Urinary bladder (tissue), 4 donors: Measurements from ENCODE around the gene ANLN. TPM values are rescaled to one million over a fixed set of nuclear protein-coding genes. Genes with fewer than 3 reads are reported as not detected.

Source experiments
- DNase-seq: peaks from one replicate; pipeline ENCODE4 v3.0.0-alpha.2; 2015; ENCODE audit errors: extremely low spot score
- H3K27ac ChIP-seq: one replicate; pipeline ENCODE4 v1.5.1; 2013; ENCODE audit warnings: low read depth, mild to moderate bottlenecking, moderate library complexity
- H3K36me3 ChIP-seq: one replicate; pipeline ENCODE4 v1.6.1; 2013; ENCODE audit warnings: mild to moderate bottlenecking, moderate library complexity; ENCODE audit not compliant: insufficient read depth
- H3K4me1 ChIP-seq: one replicate; pipeline ENCODE4 v1.6.1; 2013; ENCODE audit warnings: mild to moderate bottlenecking, moderate library complexity; ENCODE audit not compliant: insufficient read depth
- H3K4me3 ChIP-seq: one replicate; pipeline ENCODE4 v1.5.1; 2013; ENCODE audit warnings: low read depth, low read length
- WGBS: extraction: QIAGEN DNeasy Blood & Tissue Kit; methylation state at CpG from one replicate; pipeline ENCODE4 v1.1.7; 2013; 5-methylcytosine and 5-hydroxymethylcytosine counted together
- polyA plus RNA-seq: library from polyadenylated mRNA; stranded (reverse); fragments of 200-250 nt; gene quantifications from one replicate; pipeline ENCODE4 v1.2.3, GENCODE V29; 2013
- total RNA-seq: library from RNA; depleted of rRNA; stranded (reverse); fragments of >200 nt; gene quantifications from one replicate; pipeline ENCODE4 v1.2.3, GENCODE V29; 2014
- donor health status: healthy with polysubstance abuse.
- donor health status: healthy.

Gene ANLN
- total and polyA plus RNA-seq, 2 donors = 1.4 to 66.0 TPM

GRCh38 chr7:36408589-36408988 lies 18.9 kb downstream of the ANLN start:
- DNase-seq = no peak
- Histone ChIP-seq H3K36me3 (no peaks in the 10 kb centered on the region), H3K4me3 (no peak overlapping the region), H3K4me1 (no peaks in the 10 kb centered on the region), H3K27ac (no peak overlapping the region)
- WGBS = 43% methylated on average over 2 of the region's 2 CpGs

GRCh38 chr7:36409180-36409579 lies 19.5 kb downstream of the ANLN start:
- Histone ChIP-seq H3K36me3 (no peaks in the 10 kb centered on the region), H3K27ac (no peak overlapping the region), H3K4me1 (no peaks in the 10 kb centered on the region), H3K4me3 (no peak overlapping the region)
- DNase-seq = no peak
- WGBS = 82% methylated on average over 1 of the region's 1 CpG

GRCh38 chr7:36415144-36415543 lies 25.5 kb downstream of the ANLN start:
- Histone ChIP-seq H3K36me3 (no peaks in the 10 kb centered on the region), H3K4me3 (no peak overlapping the region), H3K4me1 (no peaks in the 10 kb centered on the region), H3K27ac (no peak overlapping the region)
- DNase-seq = no peak
- 86% methylated on average over 2 of the region's 2 CpGs for WGBS

- 97% methylated on average over 3 of the region's 3 CpGs for WGBS
- DNase-seq = no peak
- Histone ChIP-seq H3K4me1 (no peaks in the 10 kb centered on the region), H3K27ac (no peak overlapping the region), H3K4me3 (no peak overlapping the region), H3K36me3 (no peaks in the 10 kb centered on the region)
Observed at GRCh38 chr7:36416251-36416650, 26.6 kb downstream of the ANLN start.

GRCh38 chr7:36420307-36420706 lies 30.6 kb downstream of the ANLN start:
- no peaks in the 10 kb centered on the region for H3K36me3 ChIP-seq
- no peak overlapping the region for H3K27ac ChIP-seq
- no peak for DNase-seq
- H3K4me3 ChIP-seq = no peak overlapping the region
- WGBS = 98% methylated on average over 3 of the region's 3 CpGs
- no peaks in the 10 kb centered on the region for H3K4me1 ChIP-seq

GRCh38 chr7:36422072-36422471 lies 32.4 kb downstream of the ANLN start:
- Histone ChIP-seq H3K4me3 (no peak overlapping the region), H3K4me1 (no peaks in the 10 kb centered on the region), H3K36me3 (no peaks in the 10 kb centered on the region), H3K27ac (no peak overlapping the region)
- 98% methylated on average over 3 of the region's 3 CpGs for WGBS
- no peak for DNase-seq

- Histone ChIP-seq H3K27ac (no peak overlapping the region), H3K4me3 (no peak overlapping the region), H3K4me1 (no peaks in the 10 kb centered on the region), H3K36me3 (no peaks in the 10 kb centered on the region)
- WGBS = over 99% methylated on average over 2 of the region's 2 CpGs
- no peak for DNase-seq
Observed at GRCh38 chr7:36423633-36424032, 34.0 kb downstream of the ANLN start.

- no peak overlapping the region for H3K27ac ChIP-seq
- WGBS = 58% methylated on average over 2 of the region's 2 CpGs
- no peaks in the 10 kb centered on the region for H3K4me1 ChIP-seq
- DNase-seq = no peak
- no peak overlapping the region for H3K4me3 ChIP-seq
- H3K36me3 ChIP-seq = no peaks in the 10 kb centered on the region
Observed at GRCh38 chr7:36430186-36430585, 40.5 kb downstream of the ANLN start.

GRCh38 chr7:36430881-36431280 lies 41.2 kb downstream of the ANLN start:
- WGBS = 69% methylated on average over 2 of the region's 2 CpGs
- no peak overlapping the region for H3K4me3 ChIP-seq
- DNase-seq = no peak
- no peak overlapping the region for H3K27ac ChIP-seq
- no peaks in the 10 kb centered on the region for H3K4me1 ChIP-seq
- H3K36me3 ChIP-seq = no peaks in the 10 kb centered on the region

- Histone ChIP-seq H3K36me3 (no peaks in the 10 kb centered on the region), H3K4me3 (no peak overlapping the region), H3K4me1 (no peaks in the 10 kb centered on the region), H3K27ac (no peak overlapping the region)
- WGBS = 96% methylated on average over 4 of the region's 4 CpGs
- no peak for DNase-seq
Observed at GRCh38 chr7:36438211-36438610, 48.5 kb downstream of the ANLN start.

- Histone ChIP-seq H3K27ac (no peak overlapping the region), H3K4me3 (no peak overlapping the region), H3K36me3 (no peaks in the 10 kb centered on the region), H3K4me1 (no peaks in the 10 kb centered on the region)
- 93% methylated on average over 2 of the region's 2 CpGs for WGBS
- no peak for DNase-seq
Observed at GRCh38 chr7:36439624-36440023, 50.0 kb downstream of the ANLN start.

GRCh38 chr7:36440880-36441279 lies 51.2 kb downstream of the ANLN start:
- WGBS = 64% methylated on average over 3 of the region's 3 CpGs
- DNase-seq = peak; percentile 2
- no peaks in the 10 kb centered on the region for H3K4me1 ChIP-seq

GRCh38 chr7:36441344-36442022 lies 51.8 kb downstream of the ANLN start:
- no peaks in the 10 kb centered on the region for H3K4me1 ChIP-seq
- no peak for DNase-seq
- H3K4me3 ChIP-seq = no peak overlapping the region
- H3K27ac ChIP-seq = no peak overlapping the region
- WGBS = 70% methylated on average over 7 of the region's 7 CpGs
- no peaks in the 10 kb centered on the region for H3K36me3 ChIP-seq

More at GRCh38 chr7:36440880-36441279, 51.2 kb downstream of the ANLN start:
- no peaks in the 10 kb centered on the region for H3K36me3 ChIP-seq
- H3K27ac ChIP-seq = no peak overlapping the region
- H3K4me3 ChIP-seq = no peak overlapping the region

- 81% methylated on average over 4 of the region's 4 CpGs for WGBS
- DNase-seq = no peak
Observed at GRCh38 chr7:36448781-36449379, 59.2 kb downstream of the ANLN start.

More at GRCh38 chr7:36448781-36449379, 59.2 kb downstream of the ANLN start:
- H3K27ac ChIP-seq = no peak overlapping the region
- H3K36me3 ChIP-seq = no peaks in the 10 kb centered on the region
- no peaks in the 10 kb centered on the region for H3K4me1 ChIP-seq
- H3K4me3 ChIP-seq = no peak overlapping the region
